Endodermal cell (in vitro differentiated cells): ENCODE data around the gene CORIN. TPM values are rescaled to one million over a fixed set of nuclear protein-coding genes. Genes with fewer than 3 reads are reported as not detected.

Experiments
- DNase-seq: peaks from one replicate; pipeline ENCODE4 v3.0.0-alpha.2; 2017
- H3K27ac ChIP-seq: 2 replicates; pipeline ENCODE4 v1.5.1; 2013; ENCODE audit warnings: mild to moderate bottlenecking, low read depth, low read length, moderate library complexity
- H3K27me3 ChIP-seq: 2 replicates; pipeline ENCODE4 v1.6.1; 2013; ENCODE audit warnings: mild to moderate bottlenecking, low read length, moderate library complexity; ENCODE audit not compliant: insufficient read depth, control insufficient read depth, poor library complexity, severe bottlenecking
- H3K36me3 ChIP-seq: 2 replicates; pipeline ENCODE4 v1.7.0; 2013; ENCODE audit warnings: mild to moderate bottlenecking, low read length, moderate library complexity; ENCODE audit not compliant: control insufficient read depth, insufficient read depth
- H3K4me1 ChIP-seq: one replicate; pipeline ENCODE4 v1.7.0; 2013; ENCODE audit warnings: low read length; ENCODE audit not compliant: control insufficient read depth, insufficient read depth
- H3K4me3 ChIP-seq: 2 replicates; pipeline ENCODE4 v1.5.1; 2013; ENCODE audit warnings: mild to moderate bottlenecking, low read length, moderate library complexity
- H3K9ac ChIP-seq: 2 replicates; pipeline ENCODE4 v1.6.1; 2013; ENCODE audit warnings: mild to moderate bottlenecking, low read length, moderate library complexity; ENCODE audit not compliant: poor library complexity, severe bottlenecking; ENCODE audit errors: extremely low read depth
- H3K9me3 ChIP-seq: 2 replicates; pipeline ENCODE4 v1.6.1; 2013; ENCODE audit warnings: mild to moderate bottlenecking, low read length, moderate library complexity; ENCODE audit not compliant: control insufficient read depth
- H3K27ac Mint-ChIP-seq: 2 replicates; pipeline ENCODE4 v1.8.0; 2020; ENCODE audit warnings: mixed read lengths
- H3K27me3 Mint-ChIP-seq: 2 replicates; pipeline ENCODE4 v1.8.0; 2021; ENCODE audit warnings: mild to moderate bottlenecking, mixed read lengths; ENCODE audit not compliant: insufficient read depth
- H3K36me3 Mint-ChIP-seq: 2 replicates; pipeline ENCODE4 v1.8.0; 2020; ENCODE audit warnings: low read depth, mixed read lengths
- H3K4me1 Mint-ChIP-seq: 2 replicates; pipeline ENCODE4 v1.8.0; 2020; ENCODE audit warnings: mixed read lengths
- H3K4me3 Mint-ChIP-seq: 2 replicates; pipeline ENCODE4 v1.8.0; 2020; ENCODE audit warnings: mild to moderate bottlenecking, moderate library complexity, mixed read lengths
- H3K9me3 Mint-ChIP-seq: 2 replicates; pipeline ENCODE4 v1.8.0; 2020; ENCODE audit warnings: mild to moderate bottlenecking, mixed read lengths
- WGBS, 2 experiments: methylation state at CpG; one replicate each; pipeline versions ENCODE4 v1.1.5 to v1.1.7; 2013; ENCODE audit warnings: missing lambda C conversion rate in 2 of 2, mixed read lengths in 1 of 2; ENCODE audit not compliant: insufficient coverage in 1 of 2, insufficient read length in 1 of 2; 5-methylcytosine and 5-hydroxymethylcytosine counted together
- total RNA-seq, 2 donors: library from RNA; stranded (reverse); fragmentation: NEBNext Ultra II Directional in 1 of 2; extraction: Animal tissue kit (Norgen Biotek cat#: 25700) in 1 of 2; gene quantifications; 2 replicates in 1 of 2; 3 replicates in 1 of 2; pipeline ENCODE4 v1.2.1, GENCODE V29; 2021
- TF ChIP-seq, protein P1 (sequence below): fragments of 200-600 bp; sonication (generic); conservative IDR thresholded peaks from 2 replicates; pipeline ENCODE4 v1.5.0; 2021; ENCODE audit warnings: antibody characterized with exemption, mild to moderate bottlenecking

The CORIN gene
- total RNA-seq, 2 donors from 2014 or later = 0.53 TPM; not detected in 1

DNA sequence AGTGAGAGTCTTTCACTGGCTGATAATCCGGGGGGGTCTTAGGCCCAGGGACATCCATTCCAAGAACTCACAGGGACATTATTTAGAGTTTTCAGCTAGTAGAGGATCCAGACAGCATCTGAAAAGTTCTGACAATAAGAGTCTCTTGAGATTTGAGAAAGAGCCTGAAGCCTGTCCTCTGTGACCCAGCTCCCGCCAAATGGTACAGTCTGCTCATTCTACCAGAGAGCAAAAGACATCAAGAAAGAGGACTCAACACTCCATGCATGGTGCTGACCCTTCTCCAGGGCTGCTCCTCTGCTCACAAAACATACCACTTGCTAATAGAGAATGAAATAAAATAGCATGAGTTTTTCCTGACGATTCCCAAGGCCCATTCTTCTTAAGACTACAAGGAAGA lies 190.8 kb downstream of the CORIN start:
- no peaks in the 10 kb centered on the region for H3K36me3 Mint-ChIP-seq

DNA sequence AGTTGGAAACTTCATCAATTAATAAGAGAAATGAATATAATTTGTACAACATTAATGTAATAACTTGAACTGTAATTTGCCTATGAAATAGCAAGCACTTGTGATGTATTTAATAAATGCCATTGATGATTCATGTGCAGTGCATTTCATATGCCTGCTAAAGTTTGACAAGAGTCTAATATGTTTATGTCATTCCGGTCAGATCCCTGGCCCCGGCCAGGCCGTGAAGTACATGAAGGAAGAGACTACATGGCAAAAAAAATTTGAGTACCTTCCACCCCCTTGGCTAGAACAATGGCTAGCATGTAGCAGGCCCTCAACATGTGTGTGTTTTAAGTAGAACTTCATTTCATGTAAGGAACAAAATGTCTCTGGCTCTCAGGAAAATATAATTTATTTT lies 191.5 kb downstream of the CORIN start:
- Histone ChIP-seq H3K4me1 (no peaks in the 10 kb centered on the region), H3K4me3 (no peak overlapping the region), H3K9me3 (no peaks in the 10 kb centered on the region), H3K27ac (no peak overlapping the region), H3K9ac (no peak overlapping the region), H3K27me3 (no peaks in the 10 kb centered on the region), H3K36me3 (no peaks in the 10 kb centered on the region)
- no peak overlapping the region for H3K4me3 Mint-ChIP-seq
- TF ChIP-seq, protein P1, sequence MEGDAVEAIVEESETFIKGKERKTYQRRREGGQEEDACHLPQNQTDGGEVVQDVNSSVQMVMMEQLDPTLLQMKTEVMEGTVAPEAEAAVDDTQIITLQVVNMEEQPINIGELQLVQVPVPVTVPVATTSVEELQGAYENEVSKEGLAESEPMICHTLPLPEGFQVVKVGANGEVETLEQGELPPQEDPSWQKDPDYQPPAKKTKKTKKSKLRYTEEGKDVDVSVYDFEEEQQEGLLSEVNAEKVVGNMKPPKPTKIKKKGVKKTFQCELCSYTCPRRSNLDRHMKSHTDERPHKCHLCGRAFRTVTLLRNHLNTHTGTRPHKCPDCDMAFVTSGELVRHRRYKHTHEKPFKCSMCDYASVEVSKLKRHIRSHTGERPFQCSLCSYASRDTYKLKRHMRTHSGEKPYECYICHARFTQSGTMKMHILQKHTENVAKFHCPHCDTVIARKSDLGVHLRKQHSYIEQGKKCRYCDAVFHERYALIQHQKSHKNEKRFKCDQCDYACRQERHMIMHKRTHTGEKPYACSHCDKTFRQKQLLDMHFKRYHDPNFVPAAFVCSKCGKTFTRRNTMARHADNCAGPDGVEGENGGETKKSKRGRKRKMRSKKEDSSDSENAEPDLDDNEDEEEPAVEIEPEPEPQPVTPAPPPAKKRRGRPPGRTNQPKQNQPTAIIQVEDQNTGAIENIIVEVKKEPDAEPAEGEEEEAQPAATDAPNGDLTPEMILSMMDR = no peak
- no peaks in the 10 kb centered on the region for H3K4me1 Mint-ChIP-seq
- H3K27me3 Mint-ChIP-seq = no peaks in the 10 kb centered on the region
- H3K27ac Mint-ChIP-seq = no peak overlapping the region
- DNase-seq = no peak
- WGBS, 2 experiments = 94 to 100% methylated on average over 3 of the region's 3 CpGs
- no peaks in the 10 kb centered on the region for H3K9me3 Mint-ChIP-seq
- no peaks in the 10 kb centered on the region for H3K36me3 Mint-ChIP-seq

More for the DNA sequence above, 190.8 kb downstream of the CORIN start:
- no peak overlapping the region for H3K4me3 Mint-ChIP-seq
- H3K36me3 ChIP-seq = no peaks in the 10 kb centered on the region
- H3K27ac Mint-ChIP-seq = no peak overlapping the region
- H3K27ac ChIP-seq = no peak overlapping the region
- H3K9me3 ChIP-seq = no peaks in the 10 kb centered on the region
- no peaks in the 10 kb centered on the region for H3K4me1 ChIP-seq
- H3K27me3 ChIP-seq = no peaks in the 10 kb centered on the region
- no peak overlapping the region for H3K9ac ChIP-seq
- H3K4me3 ChIP-seq = no peak overlapping the region
- no peaks in the 10 kb centered on the region for H3K9me3 Mint-ChIP-seq
- TF ChIP-seq, protein P1 = no peak
- WGBS, 2 experiments = 92 to 100% methylated on average over 1 to 3 of the region's 3 CpGs
- no peak for DNase-seq
- no peaks in the 10 kb centered on the region for H3K27me3 Mint-ChIP-seq
- no peaks in the 10 kb centered on the region for H3K4me1 Mint-ChIP-seq

DNA sequence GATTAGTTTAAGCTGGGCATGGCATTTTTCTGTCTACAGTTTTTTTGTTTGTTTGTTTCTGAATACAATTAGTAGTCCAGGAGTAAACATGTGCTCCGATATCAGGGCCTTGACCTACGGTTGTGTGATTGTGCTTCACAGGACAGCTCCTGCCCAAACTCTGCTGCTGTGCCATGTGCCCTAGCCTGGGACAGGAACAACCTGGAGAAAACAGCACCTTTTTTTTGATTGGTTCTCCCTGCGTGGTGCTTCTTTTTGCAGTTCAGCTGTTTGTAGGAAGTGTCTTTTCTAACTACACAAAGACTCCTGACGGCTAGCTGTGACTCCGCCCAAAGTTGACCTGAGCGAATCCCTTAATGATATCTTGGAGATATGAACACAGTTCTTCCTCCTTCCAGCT lies 194.0 kb downstream of the CORIN start:
- 83 to 86% methylated on average over 5 to 6 of the region's 6 CpGs for WGBS, 2 experiments
- H3K27ac Mint-ChIP-seq = no peak overlapping the region
- Histone ChIP-seq H3K27ac (no peak overlapping the region), H3K4me3 (no peak overlapping the region), H3K36me3 (no peaks in the 10 kb centered on the region), H3K4me1 (no peaks in the 10 kb centered on the region), H3K9ac (no peak overlapping the region), H3K27me3 (no peaks in the 10 kb centered on the region), H3K9me3 (no peaks in the 10 kb centered on the region)
- H3K9me3 Mint-ChIP-seq = peaks cover under 1% of the 10 kb centered on the region
- H3K4me1 Mint-ChIP-seq = no peaks in the 10 kb centered on the region
- no peaks in the 10 kb centered on the region for H3K36me3 Mint-ChIP-seq
- DNase-seq = no peak
- no peaks in the 10 kb centered on the region for H3K27me3 Mint-ChIP-seq
- no peak overlapping the region for H3K4me3 Mint-ChIP-seq
- TF ChIP-seq, protein P1 = no peak
